ENCODE data around the gene CDH23.

Gene CDH23

GRCh38 chr10:71423901-71424300, 27.2 kb downstream of the CDH23 start:
- DNase-seq, result no peak

DNA sequence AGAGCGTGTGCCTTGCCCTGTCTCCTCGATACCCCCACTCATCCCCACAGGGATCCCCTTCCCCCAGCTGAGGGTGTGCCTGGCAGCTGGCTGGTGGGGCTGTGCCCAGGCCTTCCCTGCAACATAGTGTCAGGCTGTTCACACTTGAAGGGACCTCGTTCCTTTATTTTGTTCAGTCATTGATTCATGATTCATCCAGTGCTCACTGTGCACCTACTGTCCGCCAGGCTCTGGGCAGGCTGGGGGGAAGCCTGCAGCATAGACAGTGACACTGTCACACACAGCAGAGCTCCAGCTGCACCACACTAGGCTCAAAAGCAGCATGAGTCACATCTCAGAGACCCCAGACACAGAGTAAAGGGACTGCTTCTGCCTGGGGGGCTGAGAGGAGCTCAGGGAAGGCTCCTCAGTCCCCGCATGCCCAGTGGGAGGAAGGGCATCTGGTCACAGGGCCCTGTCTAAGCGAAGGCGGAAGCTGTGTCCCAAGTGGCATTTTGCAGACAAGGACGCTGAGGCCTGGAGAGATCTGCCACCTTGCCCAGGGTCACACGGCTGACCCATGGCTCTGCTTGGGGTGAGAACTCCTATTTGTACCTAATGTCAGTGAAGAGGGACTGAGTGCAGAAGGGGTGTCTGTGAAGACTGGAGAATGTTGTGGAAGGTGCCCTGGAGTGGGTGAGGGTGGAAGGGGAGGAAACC, 27.9 kb downstream of the CDH23 start:
- DNase-seq, result no peak

- no peak for DNase-seq
Measured at GRCh38 chr10:71426058-71426605, 29.4 kb downstream of the CDH23 start.

GRCh38 chr10:71427246-71427645, 30.5 kb downstream of the CDH23 start:
- DNase-seq, result no peak

GRCh38 chr10:71429304-71429703, 32.6 kb downstream of the CDH23 start:
- no peak for DNase-seq

GRCh38 chr10:71429929-71430328, 33.2 kb downstream of the CDH23 start:
- DNase-seq, result no peak

DNA sequence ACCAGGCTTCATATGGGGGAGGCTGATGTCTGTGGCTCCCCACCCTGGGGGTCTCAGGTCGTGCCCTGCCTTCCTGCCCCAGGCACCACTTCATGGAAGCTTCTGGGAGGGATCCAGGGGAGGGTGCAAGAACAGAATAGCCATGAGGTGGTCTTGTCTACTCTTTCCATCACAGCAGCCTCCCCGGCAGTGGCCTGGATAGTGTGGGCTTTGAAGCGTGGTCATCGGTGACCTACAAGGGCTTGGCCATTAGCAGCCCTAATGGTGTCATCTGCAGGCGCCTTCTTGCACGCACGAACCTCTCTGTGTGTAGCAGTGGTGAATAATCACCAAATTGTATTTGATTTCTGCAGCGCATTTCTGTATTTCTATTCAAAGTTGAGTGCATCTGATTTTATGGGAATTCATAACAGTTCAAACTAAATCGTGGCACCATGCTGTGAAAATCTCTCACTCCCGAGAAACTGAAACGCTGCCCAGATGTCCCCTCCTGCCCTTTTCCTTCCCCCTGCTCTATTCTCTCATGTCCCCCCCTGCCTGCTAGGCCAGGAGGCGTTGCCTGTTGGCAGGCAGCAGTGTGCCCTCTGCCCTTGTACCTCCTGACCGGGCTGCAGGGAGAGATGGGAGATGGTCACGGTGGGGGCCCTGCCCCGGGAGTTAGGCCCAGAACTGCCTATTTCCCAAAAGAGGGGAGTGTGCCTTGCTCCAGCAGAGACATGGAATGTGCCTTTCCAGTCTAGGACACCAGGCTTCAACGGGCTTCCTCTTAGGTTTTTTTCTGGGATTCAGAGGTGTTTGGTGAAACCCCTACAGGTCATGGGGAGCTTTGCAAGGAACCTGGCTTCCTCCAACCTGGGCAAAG, 34.8 kb downstream of the CDH23 start:
- DNase-seq, result no peak

DNA sequence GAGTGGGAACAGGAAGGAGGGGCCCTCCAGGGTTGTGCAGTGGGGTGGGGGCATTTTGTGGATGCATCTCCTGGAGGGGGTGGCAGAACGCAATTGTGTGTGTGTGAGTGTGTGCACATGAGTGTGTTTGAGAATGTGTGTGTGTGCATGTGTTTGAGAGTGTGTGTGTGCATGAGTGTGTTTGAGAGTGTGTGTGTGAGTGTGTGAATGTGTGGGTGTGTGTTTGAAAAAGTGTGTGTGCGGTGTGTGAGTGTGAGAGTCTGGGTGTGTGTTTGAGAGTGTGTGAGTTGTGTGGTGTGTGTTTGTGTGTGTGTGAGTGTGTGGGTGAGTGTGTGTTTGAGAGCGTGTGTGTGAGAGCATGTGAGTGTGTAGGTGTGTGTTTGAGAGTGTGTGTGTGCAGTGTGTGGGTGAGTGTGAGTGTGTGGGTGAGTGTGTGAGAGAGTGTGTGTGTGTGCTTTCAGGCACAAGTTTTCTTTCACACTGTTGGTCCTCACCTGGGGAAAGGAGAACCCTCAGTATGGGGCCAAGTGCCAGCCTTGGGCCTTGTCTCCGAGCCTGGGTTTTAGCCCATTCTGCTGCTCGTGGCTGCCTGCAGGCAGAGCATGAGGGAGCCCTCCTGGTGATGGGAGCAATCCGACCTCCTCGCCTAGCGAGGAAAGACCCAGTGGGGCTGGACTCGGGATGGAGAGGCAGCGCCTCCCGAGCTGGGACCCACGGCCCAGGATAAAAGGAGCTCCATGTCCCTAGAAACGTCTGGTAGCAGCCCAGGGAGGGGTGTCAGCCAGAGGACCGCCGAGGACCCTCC, 35.6 kb downstream of the CDH23 start:
- no peak for DNase-seq

- no peak for DNase-seq
Measured at GRCh38 chr10:71432956-71433767, 36.4 kb downstream of the CDH23 start.

DNA sequence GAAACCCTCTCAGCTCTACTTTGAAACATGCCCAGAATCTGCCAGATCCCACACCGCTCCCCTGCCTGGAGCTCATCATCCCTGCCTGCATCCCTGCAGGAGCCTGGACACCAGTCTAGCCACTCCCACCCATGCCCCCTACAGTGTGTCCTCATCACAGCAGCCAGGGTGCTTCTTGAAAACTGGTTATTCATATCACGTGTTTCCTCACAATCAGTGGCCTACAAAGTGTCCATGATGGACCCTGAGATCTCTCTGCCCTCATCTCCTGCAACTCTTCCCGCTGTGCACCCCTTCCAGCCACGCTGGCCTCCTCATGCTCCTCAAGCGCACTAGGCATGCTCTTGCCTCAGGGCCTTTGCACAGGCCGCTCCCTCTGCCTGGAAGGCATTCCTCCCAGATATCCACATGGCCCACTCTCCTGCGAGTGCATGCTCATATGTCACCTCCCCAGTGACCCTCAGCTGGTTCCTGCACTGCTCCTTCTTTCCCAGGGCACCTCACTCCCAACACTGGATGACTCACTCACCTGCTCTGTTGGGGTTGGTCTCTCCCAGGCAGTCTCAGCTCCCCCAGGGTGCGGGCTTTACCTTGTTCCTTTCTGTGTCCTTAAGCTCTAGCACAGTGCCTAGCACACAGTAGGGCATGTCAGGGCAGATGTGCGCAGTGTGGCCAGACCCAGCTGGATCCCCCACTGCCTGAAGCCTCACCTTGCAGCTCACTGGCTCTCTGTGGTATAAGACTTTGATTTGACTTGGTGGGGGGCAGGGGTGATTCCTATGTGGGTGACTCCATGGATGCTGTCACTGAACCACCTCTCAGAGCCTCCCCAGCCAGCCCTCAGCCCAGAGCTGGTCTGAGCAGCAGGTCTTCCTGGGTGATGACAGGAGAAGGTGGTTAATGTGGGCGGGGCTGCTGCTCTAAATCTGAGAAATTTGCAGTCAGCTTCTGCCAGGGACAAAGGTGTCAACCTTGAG, 37.3 kb downstream of the CDH23 start:
- no peak for DNase-seq

DNA sequence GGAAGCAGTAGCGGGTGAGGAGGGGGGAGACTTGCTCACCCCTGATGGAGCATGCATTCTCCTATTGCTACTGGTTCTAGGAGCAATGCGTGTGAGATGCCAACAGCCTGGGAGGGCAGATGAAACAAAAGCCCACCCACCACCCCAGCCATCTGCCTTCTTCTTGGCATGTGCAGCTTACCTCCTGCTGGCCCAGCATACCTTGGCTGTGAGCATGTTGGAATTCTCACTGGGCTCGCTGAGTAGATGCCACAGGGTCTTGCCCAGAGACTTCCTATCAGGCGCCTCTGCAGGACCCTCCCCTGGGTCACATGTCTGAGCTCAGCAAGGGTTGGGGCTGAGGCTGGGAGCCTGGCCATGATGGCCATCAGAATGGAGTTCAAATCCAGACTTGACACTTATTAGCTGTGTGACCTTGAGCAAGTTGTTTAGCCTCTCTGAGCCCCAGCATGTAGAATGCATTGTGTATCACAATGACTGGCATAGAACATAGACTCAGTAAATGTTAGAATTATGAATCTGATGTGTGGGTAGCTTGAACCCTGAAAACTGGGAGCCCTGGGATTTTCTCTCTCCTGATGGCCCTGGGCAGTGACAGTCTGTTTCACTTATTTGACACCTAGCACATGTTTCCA, 38.2 kb downstream of the CDH23 start:
- DNase-seq, result no peak

- DNase-seq, result no peak
Measured at GRCh38 chr10:71435571-71436267, 39.0 kb downstream of the CDH23 start.

DNA sequence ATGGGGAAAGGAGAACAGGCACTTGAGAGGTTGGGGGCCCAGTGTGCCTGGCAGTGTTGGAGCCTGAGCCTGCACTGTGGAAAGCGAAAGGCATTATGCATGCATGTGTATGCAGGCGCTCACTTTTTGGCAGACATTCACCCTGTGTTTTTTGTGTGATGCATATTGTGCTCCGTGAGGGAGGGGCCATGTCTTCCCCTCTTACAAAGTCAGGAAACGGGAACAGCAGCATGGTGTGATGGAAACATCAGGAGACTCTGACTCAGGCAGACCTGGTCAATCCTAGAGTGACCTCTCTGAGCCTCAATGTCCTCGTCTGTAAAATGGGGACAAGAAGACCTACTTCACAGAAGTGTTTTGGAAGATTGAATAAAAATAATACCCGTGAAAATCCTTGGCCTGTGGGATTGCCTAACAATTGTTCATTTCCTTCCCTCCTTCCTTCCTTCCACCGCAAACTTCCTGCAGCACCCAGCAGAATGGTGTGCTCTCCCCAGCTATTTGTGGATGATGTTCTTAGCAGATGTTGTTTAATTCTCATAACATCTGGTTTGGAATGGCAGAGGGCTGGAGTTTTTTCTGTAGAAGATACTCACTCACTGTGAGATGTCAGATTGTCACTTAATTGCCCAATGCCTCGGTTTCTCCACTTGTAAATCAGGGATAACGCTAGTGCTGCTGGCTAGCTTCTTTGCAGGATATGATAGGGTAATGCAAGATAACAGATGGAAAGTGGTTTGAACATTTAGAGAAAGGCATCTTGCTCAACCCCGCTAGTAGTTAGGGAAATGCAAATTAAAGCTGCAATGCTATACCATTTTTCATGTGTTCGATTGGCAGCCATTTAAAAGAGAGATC, 39.8 kb downstream of the CDH23 start:
- DNase-seq, result no peak

- no peak for DNase-seq
Measured at GRCh38 chr10:71437537-71438092, 40.9 kb downstream of the CDH23 start.

GRCh38 chr10:71438761-71439160, 42.0 kb downstream of the CDH23 start:
- DNase-seq, result no peak

- DNase-seq, result no peak
Measured at GRCh38 chr10:71439670-71440425, 43.1 kb downstream of the CDH23 start.

DNA sequence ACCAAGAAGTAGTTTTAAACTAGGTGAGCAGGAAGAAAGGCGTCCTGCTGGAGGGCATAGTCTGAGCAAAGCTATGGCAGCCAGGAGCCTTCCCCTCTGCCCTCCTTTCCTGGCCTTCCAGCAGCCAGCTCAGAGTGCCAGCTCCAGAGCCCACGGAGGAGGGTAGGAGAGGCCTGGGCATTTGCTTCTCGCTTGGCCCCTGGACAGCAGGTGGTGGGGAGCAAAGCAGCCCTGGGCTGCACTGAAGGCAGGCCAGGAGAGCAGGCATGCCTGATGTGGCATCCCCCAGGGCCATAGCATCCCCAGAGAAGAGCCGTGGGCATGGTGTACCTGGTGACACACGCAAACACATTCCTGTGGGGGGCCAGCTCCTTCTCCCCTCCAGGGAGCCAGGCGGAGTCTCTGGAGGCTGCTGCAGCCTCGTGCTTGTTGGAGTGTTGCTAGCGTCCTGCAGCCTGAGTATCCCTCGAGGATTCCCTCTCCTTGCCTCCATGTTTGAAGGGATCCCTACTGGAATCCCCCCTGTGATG, 43.9 kb downstream of the CDH23 start:
- no peak for DNase-seq

DNA sequence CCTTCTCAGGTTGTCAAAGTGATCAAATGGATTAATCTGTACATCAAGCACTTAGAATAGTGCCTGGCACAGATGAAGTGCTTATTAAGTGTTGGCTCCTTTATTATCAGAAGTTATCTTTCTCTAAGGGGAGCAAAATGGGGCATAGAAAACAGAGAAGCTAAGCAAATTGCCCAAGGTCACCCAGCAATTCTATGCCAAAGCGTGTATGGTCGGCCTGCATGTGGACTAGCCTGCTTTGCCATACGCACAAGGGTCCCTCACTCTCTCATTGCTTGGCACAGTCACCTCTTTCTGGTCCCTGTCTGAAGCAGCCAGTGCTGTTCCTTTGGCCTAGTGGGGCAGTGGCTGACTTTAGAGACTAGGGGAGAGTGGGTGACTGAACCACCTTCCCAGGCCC, 45.3 kb downstream of the CDH23 start:
- no peak for DNase-seq

All from DMS79 treated with DMSO at 0.1 percent for 48 hours (cell line).